ENCODE data around the gene CENPO.

GRCh38 chr2:24747299-24747698 lies 45.9 kb upstream of the CENPO start:
- TF ChIP-seq CTCF (conservative IDR thresholded peaks at IDR 0.05) = no peak
- TF ChIP-seq ZFX (IDR thresholded peaks at IDR 0.05) = no peak

Measured in C4-2B (cell line).